SK-N-SH (cell line): ENCODE measurements around the gene GABRB2.

Experiments used
- EP300 ChIP-seq, 2 experiments: IDR thresholded peaks; 2 replicates each; pipeline versions ENCODE4 v1.4.0 to v1.6.1; 2012; ENCODE audit warnings: borderline replicate concordance in 1 of 2, low read depth in 1 of 2, low read length in 1 of 2
- GABPA ChIP-seq: IDR thresholded peaks from 2 replicates; pipeline ENCODE4 v1.4.0; 2012; ENCODE audit warnings: low read depth, mild to moderate bottlenecking

DNA sequence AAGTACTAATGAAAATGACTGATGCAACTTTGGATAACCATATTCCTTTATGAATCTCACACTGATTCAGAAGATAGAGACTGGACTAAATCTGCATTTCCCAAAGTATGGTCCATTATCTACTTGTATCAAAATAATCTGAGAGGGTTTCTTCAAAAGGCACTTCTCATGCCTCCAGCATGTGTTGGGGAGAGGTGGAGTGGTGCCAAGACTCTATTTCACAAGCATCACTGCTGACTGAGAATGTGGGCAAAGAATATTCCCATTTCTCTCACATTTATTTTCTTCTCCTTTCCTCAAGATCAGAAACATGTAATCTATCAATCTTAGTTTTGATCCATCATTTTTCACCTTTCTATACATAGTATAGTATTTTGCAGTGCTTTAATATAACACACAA lies 135.4 kb downstream of the GABRB2 start:
- TF ChIP-seq GABPA (no peak), EP300 (IDR thresholded peaks at IDR 0.05; ENCODE audit: borderline replicate concordance in 1 of 2, low read depth in 1 of 2, low read length in 1 of 2) (no peak)
